Measurements from ENCODE around the gene QKI. TPM values are rescaled to one million over a fixed set of nuclear protein-coding genes. Genes with fewer than 3 reads are reported as not detected.

Gene QKI
- total RNA-seq, 3 donors from 2014 or later (not counting 1 experiment from before 2014, with no cell fraction given) = 148 to 174 (median 166) TPM

GRCh38 chr6:163395831-163396185 is 18.7 kb upstream of the QKI start:
- H3K4me1 ChIP-seq (ENCODE audit: control insufficient read depth, insufficient read depth, low read length) = no peaks in the 10 kb centered on the region
- no peak for ATAC-seq
- H3K4me1 Mint-ChIP-seq = peaks cover 0 to 6% of the 10 kb centered on the region in 2 donors
- intact Hi-C loops (cut with micrococcal nuclease) = no loop called here
- H3K27me3 ChIP-seq (ENCODE audit: control insufficient read depth, insufficient read depth, low read length) = no peaks in the 10 kb centered on the region
- H3K27me3 Mint-ChIP-seq (ENCODE audit: low read depth in 2 of 2) = peaks cover 16 to 25% of the 10 kb centered on the region in 2 donors
- H3K36me3 Mint-ChIP-seq = no peaks in the 10 kb centered on the region
- H3K4me3 ChIP-seq (ENCODE audit: low read length) = no peak overlapping the region
- no peak for DNase-seq
- no peaks in the 10 kb centered on the region for H3K36me3 ChIP-seq (ENCODE audit: control insufficient read depth, insufficient read depth, low read length)
- H3K9me3 Mint-ChIP-seq = no peaks in the 10 kb centered on the region
- 87% methylated on average over 2 of the region's 3 CpGs for WGBS (ENCODE audit: insufficient coverage)
- no peak for TF ChIP-seq CTCF (IDR thresholded peaks at IDR 0.05)
- no peak overlapping the region for H3K4me3 Mint-ChIP-seq
- H3K9me3 ChIP-seq (ENCODE audit: control insufficient read depth, insufficient read depth, low read length) = no peaks in the 10 kb centered on the region
- H3K27ac ChIP-seq (ENCODE audit: low read length) = no peak overlapping the region
- no peak overlapping the region for H3K27ac Mint-ChIP-seq

GRCh38 chr6:163397326-163397725 is 17.2 kb upstream of the QKI start:
- H3K27ac ChIP-seq (ENCODE audit: low read length) = no peak overlapping the region
- intact Hi-C loops (cut with micrococcal nuclease) = no loop called here
- Mint-ChIP-seq H3K27me3 (ENCODE audit: low read depth in 2 of 2) (peaks cover 16 to 25% of the 10 kb centered on the region in 2 donors), H3K4me3 (no peak overlapping the region), H3K4me1 (peaks cover 0 to 6% of the 10 kb centered on the region in 2 donors), H3K36me3 (no peaks in the 10 kb centered on the region), H3K27ac (no peak overlapping the region), H3K9me3 (no peaks in the 10 kb centered on the region)
- no peak overlapping the region for H3K4me3 ChIP-seq (ENCODE audit: low read length)
- WGBS (ENCODE audit: insufficient coverage) = 66% methylated on average over 4 of the region's 4 CpGs
- ATAC-seq (no peak), DNase-seq (no peak)
- H3K36me3 ChIP-seq (ENCODE audit: control insufficient read depth, insufficient read depth, low read length) = no peaks in the 10 kb centered on the region
- no peaks in the 10 kb centered on the region for H3K4me1 ChIP-seq (ENCODE audit: control insufficient read depth, insufficient read depth, low read length)
- no peak for TF ChIP-seq CTCF (IDR thresholded peaks at IDR 0.05)
- H3K27me3 ChIP-seq (ENCODE audit: control insufficient read depth, insufficient read depth, low read length) = no peaks in the 10 kb centered on the region
- no peaks in the 10 kb centered on the region for H3K9me3 ChIP-seq (ENCODE audit: control insufficient read depth, insufficient read depth, low read length)

GRCh38 chr6:163398115-163398514 is 16.4 kb upstream of the QKI start:
- Mint-ChIP-seq H3K27me3 (ENCODE audit: low read depth in 2 of 2) (peaks cover 16 to 25% of the 10 kb centered on the region in 2 donors), H3K4me3 (no peak overlapping the region)
- 77% methylated on average over 1 of the region's 2 CpGs for WGBS (ENCODE audit: insufficient coverage)

More at GRCh38 chr6:163398115-163398514, 16.4 kb upstream of the QKI start:
- H3K27ac Mint-ChIP-seq = no peak overlapping the region
- Histone ChIP-seq H3K27ac (ENCODE audit: low read length) (no peak overlapping the region), H3K4me1 (ENCODE audit: control insufficient read depth, insufficient read depth, low read length) (no peaks in the 10 kb centered on the region), H3K36me3 (ENCODE audit: control insufficient read depth, insufficient read depth, low read length) (no peaks in the 10 kb centered on the region), H3K4me3 (ENCODE audit: low read length) (no peak overlapping the region), H3K9me3 (ENCODE audit: control insufficient read depth, insufficient read depth, low read length) (no peaks in the 10 kb centered on the region), H3K27me3 (ENCODE audit: control insufficient read depth, insufficient read depth, low read length) (no peaks in the 10 kb centered on the region)
- no peak for DNase-seq
- no peak for ATAC-seq
- no peaks in the 10 kb centered on the region for H3K9me3 Mint-ChIP-seq
- H3K36me3 Mint-ChIP-seq = no peaks in the 10 kb centered on the region
- no peak for TF ChIP-seq CTCF (IDR thresholded peaks at IDR 0.05)
- intact Hi-C loops (cut with micrococcal nuclease) = no loop called here
- H3K4me1 Mint-ChIP-seq = peaks cover 0 to 6% of the 10 kb centered on the region in 2 donors

Measured in natural killer cell (primary cell).